HCEC 1CT (cell line): ENCODE results near the gene BGN.

Experiments used
- DNase-seq: peaks from one replicate; pipeline ENCODE4 v3.0.0-alpha.2; 2017

Gene BGN

GRCh38 chrX:153537080-153537479 is 42.3 kb downstream of the BGN start:
- no peak for DNase-seq

DNA sequence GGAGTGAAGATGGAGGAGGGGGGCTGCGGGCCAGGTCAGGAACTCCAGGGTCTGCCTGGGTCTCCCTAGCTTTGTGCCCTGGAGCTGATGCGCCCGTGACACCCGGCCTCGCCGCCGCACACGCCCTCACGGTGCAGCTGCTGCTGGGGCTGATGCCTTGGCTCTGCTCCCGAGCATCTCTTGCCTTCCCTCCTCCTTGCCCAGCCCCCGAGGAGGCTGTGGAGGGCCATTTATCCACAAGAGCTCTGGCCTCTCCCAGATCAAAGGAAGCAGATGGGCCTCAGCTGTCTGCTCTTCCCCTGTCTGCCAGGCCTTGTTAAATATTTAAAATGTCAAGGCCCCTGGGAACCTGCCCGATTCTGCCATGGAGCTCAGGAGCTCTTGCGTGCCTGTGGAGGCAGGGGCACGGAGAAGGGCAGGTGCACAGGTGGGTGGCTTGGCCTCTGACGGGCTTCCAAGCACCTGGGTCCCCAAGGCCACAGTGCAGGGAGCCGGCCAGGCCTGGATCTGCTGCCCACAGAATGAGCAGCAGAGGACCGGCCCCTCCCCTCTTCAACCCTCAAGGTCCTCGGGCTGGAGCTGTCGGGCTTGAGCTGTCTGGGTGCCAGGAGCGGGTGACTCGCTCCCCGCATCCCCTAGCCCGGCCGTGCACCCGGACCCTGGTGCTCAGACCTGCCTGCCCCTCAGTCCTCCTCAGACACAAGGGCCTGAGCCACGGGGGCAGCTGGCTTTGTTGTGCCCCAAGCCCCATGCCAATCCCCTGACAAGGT is 42.9 kb downstream of the BGN start:
- no peak for DNase-seq

- no peak for DNase-seq
Observed at GRCh38 chrX:153538424-153538823, 43.6 kb downstream of the BGN start.

DNA sequence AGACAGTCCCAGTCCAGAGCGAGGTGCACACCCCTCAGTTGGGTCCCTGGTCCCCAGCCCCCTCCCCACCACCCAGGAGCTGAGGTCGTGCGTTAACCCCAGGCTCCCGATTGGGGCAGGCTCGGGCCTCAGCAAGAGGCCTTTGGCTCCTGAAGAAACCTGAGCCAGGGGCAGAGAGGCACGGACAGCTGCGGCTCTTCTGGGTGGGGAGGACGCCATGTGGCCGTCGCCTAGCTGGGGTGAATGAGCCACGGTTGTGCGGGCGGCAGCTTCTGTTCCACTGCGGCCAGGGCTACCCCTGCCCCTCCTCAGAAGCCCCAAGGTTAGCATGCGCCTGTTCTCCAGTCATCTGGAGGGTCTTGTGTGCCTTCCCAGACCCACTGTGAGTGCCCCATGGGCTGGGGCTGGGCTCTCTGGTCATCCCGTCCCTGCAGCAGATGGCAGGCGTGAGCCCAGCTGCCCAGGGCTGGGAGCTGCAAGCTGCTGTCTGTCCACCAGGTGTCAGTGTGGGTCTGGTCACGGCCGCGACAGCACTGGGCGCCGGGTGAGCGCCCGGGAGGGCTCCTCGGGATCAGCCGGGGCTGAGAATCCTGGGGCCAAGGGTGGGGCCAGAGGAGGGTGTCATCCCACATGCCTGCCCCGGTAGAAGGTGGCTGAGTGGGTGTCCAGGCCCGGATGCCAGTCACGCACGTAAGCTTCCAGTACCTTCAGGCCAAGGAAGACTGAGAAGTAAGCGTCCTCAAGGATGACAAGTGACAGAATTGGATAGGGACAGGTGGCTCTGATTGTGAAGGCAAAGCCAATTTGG is 44.6 kb downstream of the BGN start:
- peak; percentile 46 for DNase-seq

DNA sequence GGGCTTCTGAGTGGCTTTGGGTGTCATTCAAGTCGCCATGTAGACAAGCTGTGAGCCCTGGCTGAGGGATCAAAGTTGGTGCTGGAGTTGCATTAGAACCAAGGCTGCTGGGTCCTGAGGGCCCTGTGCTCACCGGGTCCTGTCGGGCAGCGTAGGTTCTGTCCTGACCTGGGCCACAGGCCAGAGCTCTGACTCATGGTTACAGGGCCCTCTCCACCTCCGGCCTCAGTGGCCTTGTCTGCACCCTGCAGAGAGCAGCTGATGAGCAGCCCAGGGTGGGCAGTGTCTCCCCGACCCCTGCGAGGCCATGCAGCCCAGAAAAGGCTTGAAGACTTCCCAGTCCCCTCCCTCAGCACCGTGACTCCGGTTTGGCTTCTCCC is 45.2 kb downstream of the BGN start:
- DNase-seq, result no peak

GRCh38 chrX:153544727-153545126 is 49.9 kb downstream of the BGN start:
- no peak for DNase-seq

- no peak for DNase-seq
Observed at GRCh38 chrX:153546386-153546785, 51.6 kb downstream of the BGN start.

- DNase-seq, result no peak
Observed at GRCh38 chrX:153547195-153547594, 52.4 kb downstream of the BGN start.

DNA sequence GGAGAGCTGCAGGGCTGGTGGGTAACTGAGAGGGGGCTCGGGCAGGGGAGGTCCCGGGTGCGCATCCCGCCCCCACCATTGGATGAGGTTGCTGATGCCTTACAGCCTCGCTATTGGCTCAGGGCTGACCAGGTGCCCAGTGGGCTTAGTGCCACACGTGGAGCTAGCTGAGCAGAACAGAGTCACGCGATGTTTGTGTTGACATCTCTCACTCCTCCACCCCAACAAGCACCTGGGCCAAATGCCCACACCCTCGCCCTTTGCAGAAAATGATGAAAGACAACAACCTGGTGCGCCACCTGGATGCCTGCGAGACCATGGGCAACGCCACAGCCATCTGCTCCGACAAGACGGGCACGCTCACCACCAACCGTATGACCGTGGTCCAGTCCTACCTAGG is 54.5 kb downstream of the BGN start:
- DNase-seq, result no peak

GRCh38 chrX:153549807-153550206 is 55.0 kb downstream of the BGN start:
- DNase-seq, result no peak

DNA sequence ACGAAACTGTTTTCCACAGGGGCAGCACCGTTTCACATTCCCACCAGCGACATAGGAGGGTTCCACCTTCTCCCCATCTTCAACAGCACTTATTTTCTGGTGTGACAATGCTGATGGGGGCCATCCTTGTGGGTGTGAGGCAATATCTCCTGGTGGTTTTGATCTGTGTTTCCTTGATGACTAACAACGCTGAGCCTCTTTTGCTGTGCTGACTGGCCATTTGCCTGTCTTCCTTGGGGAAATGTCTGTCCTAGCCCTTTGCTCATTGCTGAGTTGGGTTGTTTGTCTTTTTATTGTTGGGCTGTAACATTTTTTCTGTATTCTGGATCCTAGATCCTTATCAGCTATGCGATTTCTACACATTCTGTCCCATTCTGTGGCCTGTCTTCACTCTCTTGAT is 56.4 kb downstream of the BGN start:
- peak; percentile 25 for DNase-seq

- DNase-seq, result peak; percentile 43
Observed at GRCh38 chrX:153554519-153555167, 59.9 kb downstream of the BGN start.

DNA sequence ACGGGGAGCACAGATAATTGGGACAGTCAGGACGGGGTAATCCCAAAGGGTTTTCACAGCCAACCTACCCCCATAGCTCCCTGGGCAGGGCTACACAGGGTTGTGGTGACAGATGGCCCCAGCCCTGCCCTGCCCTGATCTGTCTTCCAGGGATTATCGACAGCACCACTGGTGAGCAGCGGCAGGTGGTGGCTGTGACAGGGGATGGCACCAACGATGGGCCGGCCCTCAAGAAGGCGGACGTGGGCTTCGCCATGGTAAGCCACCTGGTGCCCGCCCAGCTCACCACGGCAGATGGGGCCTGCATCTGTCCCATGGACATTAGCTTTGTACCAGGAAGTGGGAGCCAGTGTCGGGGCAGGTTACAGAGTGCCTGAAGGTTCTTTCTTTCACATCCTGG is 62.0 kb downstream of the BGN start:
- no peak for DNase-seq

- DNase-seq, result no peak
Observed at GRCh38 chrX:153557618-153558355, 63.0 kb downstream of the BGN start.
